NCI-H2196 treated with DMSO at 0.1 percent for 48 hours (cell line): ENCODE measurements around the gene CKS1B.
A peak's percentile ranks its signal among the peaks of the same experiment; 100 is the strongest.

ENCODE experiments used
- DNase-seq: peaks from one replicate; lab custom pipeline; 2025; ENCODE audit not compliant: unreplicated experiment; lab: John Stamatoyannopoulos, UW

The CKS1B gene

DNA sequence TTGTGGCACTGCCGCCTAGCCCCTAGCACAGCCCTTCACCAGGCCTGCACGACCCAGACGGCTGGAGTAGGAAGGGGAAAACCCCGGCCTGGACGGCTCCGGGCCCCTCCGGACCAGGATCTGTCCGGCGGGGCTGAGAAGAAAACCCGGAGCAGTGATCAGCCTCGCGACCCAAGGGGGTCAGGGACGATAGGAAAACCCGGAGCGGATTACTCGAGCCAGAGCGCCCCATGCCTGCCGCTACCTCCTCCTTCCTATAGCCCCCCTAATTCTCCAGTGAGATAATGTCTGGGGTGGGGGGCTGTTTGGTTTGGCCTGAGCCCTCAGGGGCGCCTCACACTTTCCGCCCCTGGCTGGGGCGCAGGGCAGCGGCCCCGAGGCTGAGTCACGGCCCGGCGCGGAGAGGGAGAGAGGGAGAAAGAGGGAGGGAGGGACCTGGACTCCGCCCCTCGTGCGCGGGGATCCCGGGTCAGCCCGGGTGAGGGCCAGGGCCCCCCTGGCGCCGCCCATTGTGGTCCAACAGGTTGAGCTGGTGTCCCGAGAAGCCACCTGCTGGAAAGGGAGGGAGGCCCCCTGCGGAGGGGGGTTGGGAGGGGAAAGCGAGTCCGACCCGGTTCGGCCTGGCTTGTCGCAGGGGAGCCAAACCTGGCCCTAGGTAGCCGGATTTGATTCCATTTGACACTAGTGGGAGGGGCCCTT, 26.4 kb downstream of the CKS1B start:
- peak; percentile 90 for DNase-seq

DNA sequence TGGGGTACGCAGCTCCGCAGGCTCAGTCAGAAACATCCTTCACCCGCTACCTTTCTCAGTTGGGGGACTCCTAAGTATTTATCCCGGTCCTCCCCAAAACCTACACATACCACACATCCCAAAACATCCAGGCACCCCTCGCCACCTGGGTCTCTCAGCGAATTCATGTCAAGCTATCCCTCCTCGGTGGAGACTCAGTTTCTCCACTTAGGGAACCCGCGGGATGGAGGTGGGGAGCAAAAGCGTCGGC, 26.9 kb downstream of the CKS1B start:
- DNase-seq, result no peak

DNA sequence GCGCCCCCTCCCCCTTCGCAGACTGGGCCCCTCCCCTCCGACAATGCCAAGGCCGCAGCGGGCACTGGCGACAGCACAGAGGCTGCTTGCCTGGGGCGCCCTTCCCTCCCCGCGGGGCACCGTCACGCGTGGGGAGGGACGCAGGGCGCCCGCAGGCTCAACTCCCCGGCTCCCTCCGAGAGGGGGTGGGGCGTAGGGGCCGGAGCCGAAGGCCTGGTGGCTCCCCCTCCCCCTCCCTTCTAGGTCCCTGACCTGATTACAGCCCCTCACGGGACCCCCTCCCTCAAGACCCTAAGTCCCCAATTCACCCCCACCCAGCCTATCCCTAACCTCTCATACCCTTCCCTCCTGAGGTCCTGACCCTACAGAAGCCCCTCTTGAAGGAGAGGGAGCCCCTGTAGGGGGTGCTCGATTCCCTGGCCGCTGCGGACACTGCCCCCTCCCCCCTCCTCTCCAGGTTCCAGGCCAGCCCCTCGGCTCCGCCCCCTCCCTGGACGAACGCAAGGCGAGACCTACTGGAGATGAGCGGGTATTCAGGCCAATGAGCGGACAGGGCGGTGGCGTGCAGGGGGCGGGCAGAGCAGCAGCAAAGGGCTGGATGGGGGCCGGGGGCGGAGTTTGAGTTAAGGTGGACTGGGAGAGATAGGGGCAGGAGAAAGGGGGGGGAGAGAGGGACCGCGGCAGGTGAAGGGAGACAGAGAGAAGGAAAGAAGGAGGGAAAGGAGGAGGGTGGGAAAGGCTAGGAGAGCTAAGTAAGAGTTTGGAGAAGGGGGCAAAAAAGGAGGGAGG, 27.4 kb downstream of the CKS1B start:
- DNase-seq, result peak; percentile 99

DNA sequence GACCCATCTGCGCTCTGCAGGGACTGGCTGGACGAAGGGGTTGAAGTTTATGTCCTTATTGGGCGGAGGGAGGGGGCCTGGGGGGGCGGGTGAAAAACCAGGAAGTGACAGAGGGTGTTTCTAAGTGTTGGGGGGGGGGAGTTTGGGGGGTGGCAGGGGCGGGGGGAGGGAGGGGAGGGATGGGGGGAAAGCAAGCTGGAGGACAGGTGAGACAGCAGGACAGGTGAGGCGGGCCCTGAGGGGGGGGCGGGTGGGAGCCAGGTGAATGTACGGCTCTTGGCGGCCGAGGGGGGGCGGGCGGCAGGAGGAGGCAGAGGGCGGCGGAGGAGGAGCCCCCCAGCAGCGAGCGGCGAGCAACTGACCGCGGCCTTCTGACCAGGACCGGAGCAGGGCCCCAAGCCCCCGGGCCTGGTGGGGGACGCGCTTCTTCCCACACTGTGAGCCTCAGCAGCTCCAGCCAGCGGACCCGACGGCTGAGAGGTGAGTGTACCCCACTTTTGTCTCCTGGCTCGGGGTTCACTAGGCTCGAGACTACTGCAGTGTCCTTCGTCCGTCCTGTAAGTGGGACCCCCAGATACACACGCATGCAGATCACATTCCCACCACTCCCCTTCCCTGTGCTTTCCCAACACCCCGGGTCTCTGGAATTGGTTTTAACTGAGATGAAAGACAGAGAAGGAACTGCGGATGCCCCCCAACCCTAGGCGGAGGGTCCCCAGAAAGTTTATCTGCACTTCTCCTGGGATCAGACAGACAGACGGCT, 28.2 kb downstream of the CKS1B start, which contains the start of gene ZBTB7B:
Gene ZBTB7B, plus strand, starts transcription at position 339 of the 763 bp plus-strand sequence. CDS start 11,859 bp downstream, outside the sequence.
- DNase-seq, result no peak

DNA sequence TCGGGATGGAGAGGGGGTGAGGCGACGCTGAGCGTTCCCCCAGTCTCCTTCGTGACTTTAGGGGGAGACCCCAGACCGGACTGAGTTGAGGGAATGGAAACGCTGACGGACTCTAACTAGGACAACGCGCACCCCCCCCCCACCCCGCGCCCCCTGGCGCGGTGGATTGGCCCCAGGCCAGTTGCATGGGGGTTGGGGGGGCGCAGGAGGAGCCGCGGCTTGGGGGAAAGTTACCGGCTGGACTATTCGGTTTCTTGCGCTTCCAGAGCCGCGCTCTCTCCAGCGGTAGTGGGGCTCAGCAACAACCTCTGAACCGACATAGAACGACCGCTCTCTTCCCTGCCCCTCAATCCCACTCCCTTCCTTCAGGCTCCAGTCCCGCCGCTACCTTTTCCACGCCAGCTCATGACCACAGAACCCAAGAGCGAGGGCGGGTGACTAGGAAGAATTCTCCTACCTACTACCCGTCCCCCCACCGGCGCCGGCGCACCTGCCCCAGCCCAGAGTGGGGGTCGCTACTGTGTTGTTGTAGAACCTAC, 28.8 kb downstream of the CKS1B start:
- no peak for DNase-seq

DNA sequence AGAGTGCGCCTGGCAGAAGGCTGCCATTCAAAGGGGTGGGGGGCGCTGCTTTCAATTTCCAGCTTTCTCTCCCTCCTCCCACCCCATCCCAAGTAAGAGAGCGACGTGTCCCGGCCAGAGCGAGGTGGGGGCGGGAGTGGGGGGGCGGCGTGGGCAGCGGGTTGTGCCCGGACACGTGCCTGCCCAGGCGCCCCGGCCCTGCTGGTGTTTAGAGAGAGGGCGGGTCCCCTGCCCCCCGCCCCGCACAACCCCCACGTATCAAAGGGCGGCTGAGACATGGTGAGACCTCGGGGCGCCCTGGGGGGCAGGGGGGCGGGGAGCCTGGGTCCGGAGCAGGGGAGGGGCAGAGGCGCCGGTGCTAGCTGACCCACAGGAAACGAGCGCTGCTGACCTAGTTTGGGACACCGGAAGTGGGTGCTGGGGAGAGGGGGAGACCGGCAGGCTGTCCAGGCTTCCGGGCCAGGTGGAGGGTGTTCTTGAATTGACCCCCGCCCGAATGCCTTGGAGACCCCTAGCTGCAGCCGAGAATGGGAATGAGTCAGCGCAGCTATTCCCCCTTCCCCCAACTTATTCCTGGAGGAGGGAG, 29.4 kb downstream of the CKS1B start:
- peak; percentile 34 for DNase-seq

DNA sequence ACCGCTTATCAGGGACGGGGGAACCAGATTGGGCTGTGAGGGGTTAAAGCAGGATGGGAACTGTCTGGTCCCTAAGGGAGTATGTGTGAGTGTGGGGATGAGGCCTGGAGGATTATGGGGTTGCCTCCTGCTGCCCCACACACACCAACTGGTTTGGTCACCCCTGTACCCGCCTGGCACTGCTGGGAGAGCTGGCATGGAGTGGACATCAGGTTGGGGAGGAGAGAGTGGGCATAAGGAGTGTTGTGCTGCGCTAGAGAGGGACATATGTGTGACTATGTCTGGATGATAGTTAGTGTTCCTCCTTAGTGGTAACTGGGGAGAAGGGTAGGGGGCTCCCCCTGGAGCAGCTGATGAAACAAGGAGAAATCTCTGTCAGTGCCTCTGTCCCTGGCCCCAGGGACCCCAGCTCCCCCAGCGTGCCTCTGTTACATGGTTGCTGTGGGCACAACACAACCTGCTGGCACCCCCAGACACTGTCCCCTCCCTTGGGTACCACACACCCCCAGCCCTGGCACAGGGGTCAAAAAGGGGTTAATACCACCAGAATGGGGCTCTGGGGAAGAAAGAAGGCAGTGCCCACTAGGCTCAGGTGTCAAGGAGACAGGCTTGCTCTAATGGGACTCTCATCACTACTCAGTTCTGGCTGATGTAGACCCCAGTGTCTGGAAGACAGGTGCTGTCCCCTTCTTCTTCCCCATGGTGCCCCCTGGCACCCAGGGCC, 30.0 kb downstream of the CKS1B start:
- DNase-seq, result no peak

DNA sequence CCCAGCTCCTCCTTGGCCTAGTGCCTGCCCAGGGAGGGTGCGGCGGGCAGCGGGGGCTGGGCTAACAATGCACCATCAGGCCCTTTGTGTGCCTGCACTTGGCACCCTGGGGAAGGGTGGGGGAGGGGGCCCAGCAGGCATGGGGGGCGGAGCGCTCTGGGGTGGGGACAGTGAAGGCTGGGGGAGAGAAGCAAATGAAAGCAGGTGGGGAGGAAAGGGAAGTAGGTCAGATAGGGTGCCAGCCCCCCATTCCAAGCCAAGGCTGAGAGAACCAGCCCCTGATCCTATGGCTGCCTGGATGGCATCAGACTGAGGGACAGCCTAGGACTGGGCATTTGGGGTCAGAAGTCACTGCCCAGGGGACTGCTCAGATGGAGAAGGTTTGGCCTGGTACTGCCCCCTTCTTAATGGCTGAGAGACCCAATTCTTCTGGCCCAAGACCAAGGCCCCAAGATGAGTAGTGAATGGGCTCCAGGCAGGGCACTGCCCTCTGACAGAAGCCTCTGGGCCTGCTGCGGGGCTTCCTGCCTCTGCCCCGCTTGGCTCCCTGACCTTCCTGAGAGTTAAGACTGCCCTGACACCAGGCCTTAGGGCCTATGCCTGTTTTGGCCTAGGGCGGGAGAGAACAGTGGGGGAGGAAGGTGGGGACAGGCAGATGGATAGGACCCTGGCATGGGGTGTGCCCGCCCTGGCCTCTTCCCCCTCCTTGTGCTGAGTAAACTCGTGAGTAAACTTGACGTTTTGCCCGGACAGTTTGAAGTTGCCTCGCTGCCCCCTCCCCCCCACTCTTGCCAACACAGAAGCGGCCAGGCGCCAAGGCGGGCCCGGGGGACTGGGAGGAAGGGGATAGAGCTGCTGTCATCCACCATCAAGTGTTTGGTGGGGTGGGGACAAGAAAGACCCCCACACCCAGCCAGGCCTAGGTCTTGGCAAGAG, 30.9 kb downstream of the CKS1B start:
- no peak for DNase-seq

DNA sequence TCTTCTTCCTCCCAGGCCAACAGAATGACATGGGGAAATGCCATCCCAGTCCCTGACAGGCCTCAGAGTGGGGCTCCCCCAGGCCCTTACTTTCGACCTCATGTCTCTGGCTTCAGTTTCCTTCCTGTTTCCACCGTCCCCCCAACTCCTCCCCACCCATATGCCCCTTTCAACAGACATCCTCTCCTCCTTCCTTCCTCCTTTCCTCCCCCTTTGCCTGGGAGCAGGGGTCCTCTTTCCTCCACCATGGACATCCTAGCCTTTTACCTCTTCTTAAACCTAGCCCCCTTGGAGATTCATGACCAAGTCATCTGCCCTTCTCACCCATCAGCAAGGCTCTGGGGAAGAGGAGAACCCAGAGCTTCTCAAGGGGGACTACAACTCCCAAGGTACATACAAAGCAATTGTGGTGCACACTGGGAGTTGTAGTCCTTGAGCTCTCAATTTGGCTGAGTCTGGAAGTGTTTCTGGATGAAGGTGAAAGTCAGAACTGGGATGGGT, 32.2 kb downstream of the CKS1B start:
- DNase-seq, result no peak

DNA sequence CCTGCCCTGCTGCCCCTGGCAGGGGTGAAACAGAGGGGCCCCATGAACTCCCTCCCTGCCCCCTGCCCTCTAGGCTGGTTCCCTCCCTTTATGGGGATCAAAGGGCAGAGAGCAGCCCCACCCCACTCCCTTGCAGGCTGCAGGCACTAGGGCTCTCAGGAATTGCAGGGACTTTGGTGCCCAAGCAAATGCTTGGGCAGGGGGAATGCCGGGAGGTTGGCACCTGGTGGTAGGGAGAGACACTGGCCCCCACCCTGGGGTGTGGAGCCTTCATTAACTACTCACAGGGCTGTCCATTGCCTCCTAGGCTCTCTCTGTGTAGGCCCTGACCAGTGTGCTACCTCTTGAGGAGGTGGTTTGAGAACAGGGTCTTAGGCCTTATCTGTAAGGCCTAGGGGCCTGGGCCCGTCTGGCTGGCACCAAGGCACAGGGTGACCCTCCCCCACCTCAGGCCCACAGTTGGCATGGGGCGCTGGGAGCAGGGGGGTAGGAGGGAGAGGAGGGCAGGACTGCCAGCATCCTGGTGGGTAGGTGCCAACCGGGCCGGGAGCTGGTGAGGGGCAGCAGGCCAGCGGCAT, 32.9 kb downstream of the CKS1B start:
- DNase-seq, result no peak

DNA sequence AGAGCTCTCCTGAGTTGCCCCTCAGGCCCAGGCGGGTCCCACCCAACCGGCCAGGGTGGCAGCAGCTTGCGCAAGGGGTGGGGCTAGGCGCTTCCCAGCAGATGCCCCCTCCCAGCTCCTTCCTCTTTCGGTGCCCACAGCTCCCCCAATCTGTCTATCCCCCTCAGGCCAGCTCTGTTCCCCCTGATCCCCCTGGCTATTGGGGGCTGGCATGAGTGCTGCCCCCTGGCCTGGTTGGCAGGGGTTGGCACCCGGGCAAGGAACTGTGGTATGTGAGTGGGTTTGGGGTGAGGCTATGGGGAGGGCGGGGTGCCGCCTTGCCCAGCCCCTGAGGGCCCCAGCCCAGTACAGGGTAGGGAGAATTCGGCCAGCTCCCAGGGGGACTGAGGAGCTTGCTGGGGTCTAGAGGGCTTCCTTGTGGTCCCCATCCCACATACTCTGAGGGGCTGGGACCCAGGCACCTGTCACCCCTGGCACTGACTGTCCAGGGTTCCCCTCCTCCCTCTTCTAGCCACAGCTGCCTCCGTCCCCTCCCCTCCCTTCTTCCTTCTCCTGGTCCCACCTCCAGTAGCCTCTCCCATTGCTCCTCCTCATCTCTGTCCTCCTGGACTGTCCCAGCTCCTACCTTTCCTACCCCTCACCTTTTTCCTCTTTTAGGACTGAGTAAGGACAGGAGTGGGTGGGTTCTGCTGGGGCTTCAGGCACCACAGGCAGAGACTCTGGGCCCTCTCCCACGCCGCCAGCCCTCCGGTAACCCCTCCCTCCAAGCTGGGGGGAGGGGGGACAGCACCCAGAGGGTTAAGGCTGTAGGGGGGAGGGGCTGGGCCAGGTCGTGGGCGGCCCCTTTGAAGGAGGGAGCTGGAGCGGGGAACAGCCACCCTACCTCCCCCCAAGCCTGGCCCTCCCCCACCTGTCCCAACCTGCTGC, 33.8 kb downstream of the CKS1B start:
- DNase-seq, result no peak

DNA sequence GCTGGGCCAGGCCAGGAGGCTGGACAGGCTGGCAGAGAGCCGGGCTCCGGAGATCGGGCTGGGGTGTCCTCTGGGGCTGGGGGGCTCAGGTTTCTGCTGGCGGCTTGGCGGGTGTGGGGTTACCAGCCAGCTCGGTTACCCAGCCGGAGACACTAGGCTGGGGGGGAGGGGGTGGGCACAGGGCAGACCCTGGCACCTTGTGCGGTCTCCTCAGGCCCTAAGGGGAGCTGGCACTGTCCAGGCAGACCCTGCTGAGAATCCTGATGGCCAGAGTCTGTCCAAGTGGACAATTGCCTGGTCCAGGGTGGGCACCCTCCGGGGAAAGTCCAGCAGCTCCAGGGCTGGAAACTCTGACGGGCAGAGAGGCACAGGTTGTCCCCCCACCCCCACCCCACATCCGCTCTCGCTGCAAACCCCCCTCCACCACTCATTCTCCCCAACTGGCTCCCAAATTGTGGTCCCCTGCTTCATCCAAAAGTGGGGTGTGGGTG, 34.8 kb downstream of the CKS1B start:
- DNase-seq, result no peak

DNA sequence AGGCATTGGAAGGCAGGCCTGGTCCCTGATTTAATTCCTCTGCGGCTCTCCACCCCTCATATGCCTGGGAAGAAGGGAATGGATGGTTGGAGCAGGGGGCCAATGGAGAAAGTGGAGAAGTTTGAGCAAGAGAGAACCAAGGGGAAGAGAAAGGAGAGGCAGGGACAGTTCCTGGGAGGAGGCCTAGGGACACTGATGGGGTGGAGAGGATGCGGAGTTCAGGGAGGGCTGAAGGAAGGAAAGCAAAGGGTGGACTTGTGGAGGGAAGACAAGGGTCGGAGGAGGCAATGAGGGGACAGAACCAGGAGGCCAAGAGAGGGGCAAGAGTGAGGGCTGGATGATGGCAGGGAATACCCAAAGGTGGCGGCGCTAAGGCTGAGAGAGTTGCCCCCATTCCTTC, 35.3 kb downstream of the CKS1B start:
- DNase-seq, result no peak

DNA sequence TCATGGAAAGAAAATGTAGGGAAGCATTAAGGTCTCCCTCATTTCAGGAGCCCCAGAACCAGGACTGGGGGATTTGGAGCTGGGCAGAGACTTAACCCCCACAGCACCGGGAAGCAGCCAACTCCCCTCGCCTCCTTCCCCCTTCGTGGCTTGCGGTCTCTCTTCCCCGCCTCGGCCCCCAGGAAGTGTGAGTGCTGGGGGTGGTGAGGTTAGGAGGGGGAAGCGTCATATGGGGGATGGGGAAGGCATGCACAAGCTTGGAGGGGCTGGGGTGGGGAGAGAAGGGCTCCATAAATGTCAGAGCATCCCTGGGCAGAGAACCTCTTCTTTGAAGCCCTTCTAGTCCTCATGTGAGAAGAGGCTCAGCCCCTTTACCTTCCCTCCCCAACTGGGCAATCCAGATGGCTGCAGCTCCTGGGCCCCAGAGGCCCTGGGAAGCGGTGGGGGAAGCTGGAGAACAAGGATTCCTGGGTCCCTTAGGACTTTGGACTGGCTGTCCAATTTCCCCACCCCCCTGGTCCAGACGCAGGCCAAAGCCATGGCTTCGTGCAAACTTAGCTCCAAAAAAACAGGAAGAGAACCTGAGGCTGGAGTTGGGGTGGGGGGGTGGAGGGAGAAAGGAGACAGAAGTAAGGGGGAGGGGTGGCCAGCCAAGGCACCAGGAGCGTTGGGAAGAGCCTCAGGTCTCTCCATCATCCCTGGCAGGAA, 35.9 kb downstream of the CKS1B start:
- DNase-seq, result no peak

DNA sequence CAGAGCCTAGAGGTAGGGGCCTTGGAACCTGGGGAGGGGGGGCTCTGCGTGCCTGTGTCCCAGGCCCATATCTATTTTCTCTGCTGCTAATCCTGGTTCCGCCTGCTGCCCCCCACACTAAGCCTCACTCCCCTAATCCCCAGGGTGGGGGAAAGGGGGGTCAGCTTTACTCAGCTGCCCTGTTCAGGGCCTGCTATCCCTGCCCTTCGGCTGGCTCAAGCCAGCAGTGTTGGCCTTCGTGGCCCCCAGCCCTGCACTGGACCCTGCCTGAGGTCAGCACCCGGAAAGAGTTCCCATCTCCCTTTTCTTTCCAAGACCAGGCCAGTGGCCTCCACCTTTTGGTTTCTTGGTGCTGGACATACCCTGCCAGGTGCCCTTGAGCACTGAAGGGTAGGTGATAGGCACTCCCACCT, 36.5 kb downstream of the CKS1B start:
- no peak for DNase-seq

DNA sequence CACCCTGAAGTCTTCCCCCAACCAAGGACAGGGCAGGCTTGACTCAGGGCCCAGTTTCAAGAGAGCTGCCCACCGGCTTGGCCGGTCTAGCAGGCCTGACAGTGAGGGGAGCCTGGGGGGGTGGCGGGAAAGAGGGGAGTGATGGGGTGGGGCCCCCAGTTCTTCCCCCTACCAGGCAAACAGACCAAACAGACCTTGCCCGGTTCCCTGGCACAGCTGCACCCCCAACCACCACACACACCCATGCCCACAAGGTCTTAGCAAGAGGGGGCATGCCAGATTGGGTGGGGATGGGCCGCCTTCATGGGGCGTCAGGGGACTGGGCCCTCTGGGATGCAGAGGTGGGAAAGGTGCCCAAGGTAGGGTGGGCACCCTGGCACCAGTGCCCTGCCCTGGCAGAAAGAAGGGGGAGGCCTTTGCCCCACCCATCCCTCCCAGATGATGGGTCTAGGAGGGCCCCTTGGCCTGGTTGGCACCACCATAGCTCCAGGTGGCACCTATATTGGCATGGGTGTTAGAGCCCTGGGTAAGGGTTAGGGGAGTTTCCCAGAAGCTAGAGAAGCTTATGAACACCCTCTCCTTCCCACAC, 37.0 kb downstream of the CKS1B start:
- no peak for DNase-seq

DNA sequence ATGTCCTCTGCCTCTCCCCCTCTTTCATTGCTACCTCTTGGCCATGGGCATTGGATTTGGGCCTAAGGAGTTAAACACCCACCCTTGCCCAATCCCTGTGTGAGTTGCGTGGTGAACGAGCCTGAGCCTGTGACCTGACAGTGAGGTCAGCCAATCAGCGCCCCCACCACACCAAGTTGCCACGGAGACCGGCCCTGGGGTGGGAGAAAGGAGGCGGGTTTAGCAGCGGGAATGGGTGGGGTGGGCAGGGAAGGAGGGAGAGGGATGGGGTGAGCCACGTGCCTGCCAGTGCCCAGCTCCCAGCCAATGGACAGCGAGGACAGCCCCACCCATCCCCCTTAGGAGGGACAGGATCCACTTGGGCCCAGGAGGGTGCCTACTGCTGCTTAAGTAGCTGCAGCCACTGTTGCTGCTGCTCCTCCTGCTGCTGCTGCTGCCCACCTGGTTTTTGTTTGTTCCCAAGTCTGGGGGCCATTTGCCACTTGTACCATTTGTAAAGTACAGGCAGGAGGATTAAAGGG, 37.6 kb downstream of the CKS1B start:
- DNase-seq, result peak; percentile 85
